Activated naive CD4-positive, alpha-beta T cell treated with anti-CD3 and anti-CD28 coated beads for 36 hours (primary cell): Measurements from ENCODE around the gene OR10A2. TPM values are rescaled to one million over a fixed set of nuclear protein-coding genes. Genes with fewer than 3 reads are reported as not detected.
A peak's percentile ranks its signal among the peaks of the same experiment; 100 is the strongest.

Source experiments
- CTCF ChIA-PET: fragments of 350-600 bp; sonication (Branson Sonifier 250); formaldehyde crosslinking; loops from one replicate; lab custom pipeline; 2021; ENCODE audit warnings: antibody characterized with exemption; lab: Charles Lee
- DNase-seq: peaks from one replicate; pipeline ENCODE4 v3.0.0-alpha.2; 2020
- H3K27ac Mint-ChIP-seq: one replicate; pipeline ENCODE4 v1.8.0; 2021; ENCODE audit warnings: mild to moderate bottlenecking, mixed read lengths
- H3K27me3 Mint-ChIP-seq: one replicate; pipeline ENCODE4 v1.8.0; 2021; ENCODE audit warnings: low read depth, mixed read lengths
- H3K36me3 Mint-ChIP-seq: one replicate; pipeline ENCODE4 v1.8.0; 2021; ENCODE audit warnings: low read depth, mixed read lengths
- H3K4me1 Mint-ChIP-seq: one replicate; pipeline ENCODE4 v1.8.0; 2021; ENCODE audit warnings: low read depth, mixed read lengths
- H3K4me3 Mint-ChIP-seq: one replicate; pipeline ENCODE4 v1.8.0; 2021; ENCODE audit warnings: mild to moderate bottlenecking, moderate library complexity, mixed read lengths
- H3K9me3 Mint-ChIP-seq: one replicate; pipeline ENCODE4 v1.8.0; 2021; ENCODE audit warnings: mixed read lengths
- intact Hi-C: fragments of 100-400 bp; cut with micrococcal nuclease; formaldehyde crosslinking; loops from one replicate; pipeline ENCODE4 v1.15.1; 2023
- total RNA-seq, 2 experiments: library from RNA; stranded (reverse); gene quantifications; one replicate each; pipeline ENCODE4 v1.2.3, GENCODE V29; 2021

OR10A2 gene
- total RNA-seq: not detected

- Mint-ChIP-seq H3K4me1 (no peaks in the 10 kb centered on the region), H3K27ac (no peak within 1 kb of the TSS), H3K36me3 (no peaks in the 10 kb centered on the region), H3K9me3 (no peaks in the 10 kb centered on the region), H3K4me3 (no peak within 1 kb of the TSS), H3K27me3 (peaks cover 2% of the 10 kb centered on the region)
- CTCF ChIA-PET: interaction anchor here (0.6 to 2.5 kb wide), 3 partner anchors 46 to 112 kb away, joined by 3 to 8 read pairs (median 3); no protein-coding TSS in a partner anchor
- intact Hi-C loops: no loop called here
- DNase-seq: no peak
Measured at GRCh38 chr11:6862961-6863360, at the start of gene OR10A2. TSS of gene OR10A2 (plus strand) at chr11:6863057. CDS start at chr11:6869755, 6,698 bp downstream.

DNA sequence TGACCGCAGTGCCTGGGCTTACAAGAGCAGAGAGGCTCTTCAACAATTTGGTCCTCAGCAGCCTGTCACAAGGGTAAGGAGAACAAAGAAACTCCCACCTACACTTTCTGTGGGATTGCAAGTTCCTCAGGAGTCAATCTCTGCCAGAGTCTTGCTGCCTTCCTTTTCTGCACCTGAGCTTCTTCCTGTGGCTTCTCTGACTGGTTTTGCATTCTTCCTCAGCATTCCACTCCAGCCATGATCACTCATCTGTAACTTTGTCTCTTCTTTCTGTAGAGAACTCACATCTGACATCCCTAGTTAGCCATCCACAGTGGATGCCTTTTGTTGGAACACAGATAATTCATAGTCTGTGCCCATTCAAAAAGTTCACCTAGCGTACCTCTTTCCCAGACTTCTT lies 49.2 kb upstream of the OR10A2 start:
- Mint-ChIP-seq H3K27me3 (peaks cover 11% of the 10 kb centered on the region), H3K36me3 (no peaks in the 10 kb centered on the region), H3K4me3 (no peak overlapping the region), H3K9me3 (no peaks in the 10 kb centered on the region), H3K4me1 (no peaks in the 10 kb centered on the region), H3K27ac (no peak overlapping the region)
- CTCF ChIA-PET: interaction anchor here (1.8 kb wide), 1 partner anchor 49 kb away, joined by 8 read pairs; the partner anchor contains the start of gene OR10A2
- intact Hi-C loops: loop anchor here (2.0 to 10.0 kb wide), 4 partner anchors 111 to 629 kb away; partner anchors contain the start of genes OR2D3 and ZNF215
- DNase-seq: no peak

- intact Hi-C loops: loop anchor here (10.0 kb wide), 3 partner anchors 107 to 457 kb away; partner anchors contain the start of genes OR2D3 and ZNF215
- no peak overlapping the region for H3K4me3 Mint-ChIP-seq
- no peak overlapping the region for H3K27ac Mint-ChIP-seq
- H3K4me1 Mint-ChIP-seq: no peaks in the 10 kb centered on the region
- H3K27me3 Mint-ChIP-seq: peaks cover 14% of the 10 kb centered on the region
- CTCF ChIA-PET: no interaction called here
- peaks cover 3% of the 10 kb centered on the region for H3K9me3 Mint-ChIP-seq
- DNase-seq: no peak
- no peaks in the 10 kb centered on the region for H3K36me3 Mint-ChIP-seq
Measured at GRCh38 chr11:6817694-6818093, 45.2 kb upstream of the OR10A2 start.

- no peak for DNase-seq
- Mint-ChIP-seq H3K9me3 (peaks cover 3% of the 10 kb centered on the region), H3K27me3 (peaks cover 14% of the 10 kb centered on the region), H3K4me3 (no peak overlapping the region), H3K36me3 (no peaks in the 10 kb centered on the region), H3K4me1 (no peaks in the 10 kb centered on the region), H3K27ac (no peak overlapping the region)
- CTCF ChIA-PET: interaction anchor here (1.0 kb wide), 1 partner anchor 8 kb away, joined by 3 read pairs; no protein-coding TSS in a partner anchor
- intact Hi-C loops: loop anchor here (10.0 kb wide), 3 partner anchors 106 to 456 kb away; partner anchors contain the start of genes OR2D3 and ZNF215
Measured at GRCh38 chr11:6818967-6819366, 43.9 kb upstream of the OR10A2 start.

DNA sequence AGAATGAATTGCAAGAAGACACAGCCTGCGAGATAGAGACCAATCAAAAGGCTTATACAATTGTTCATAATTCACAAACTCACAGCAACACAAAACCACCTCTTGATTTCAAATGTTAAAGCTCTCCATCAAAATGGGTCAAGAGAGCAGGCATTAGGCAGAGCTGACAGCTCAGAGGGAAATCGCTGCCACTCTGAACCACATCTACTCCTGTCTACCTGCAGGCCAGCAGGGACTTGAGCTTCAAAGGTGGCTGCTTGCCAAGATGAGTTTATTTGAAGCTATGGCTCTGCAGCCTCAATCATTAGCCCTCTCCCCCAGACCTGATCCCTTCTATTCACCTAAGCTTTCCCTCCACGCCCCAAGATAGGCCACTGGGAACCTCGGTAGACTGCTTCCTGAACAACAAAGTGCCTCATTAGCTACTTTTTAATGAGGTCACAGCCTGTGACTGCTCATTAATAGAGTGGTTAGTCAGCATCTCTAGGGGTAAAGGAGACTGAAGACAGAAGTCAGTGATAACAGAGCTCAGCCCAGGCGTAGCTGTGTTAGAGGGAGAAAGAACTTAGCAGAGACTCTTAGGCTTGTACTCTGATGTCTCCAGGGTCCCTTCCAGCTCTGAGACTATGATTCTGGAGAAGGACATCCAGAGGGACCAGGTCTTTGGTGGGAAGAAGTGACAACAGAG lies 38.6 kb upstream of the OR10A2 start:
- H3K27me3 Mint-ChIP-seq: peaks cover 10% of the 10 kb centered on the region
- DNase-seq: no peak
- H3K9me3 Mint-ChIP-seq: peaks cover 3% of the 10 kb centered on the region
- CTCF ChIA-PET: interaction anchor here (0.6 to 2.1 kb wide), 2 partner anchors 10 to 12 kb away, joined by 3 to 8 read pairs; no protein-coding TSS in a partner anchor
- intact Hi-C loops: no loop called here
- no peak overlapping the region for H3K27ac Mint-ChIP-seq
- H3K4me3 Mint-ChIP-seq: no peak overlapping the region
- H3K36me3 Mint-ChIP-seq: no peaks in the 10 kb centered on the region
- H3K4me1 Mint-ChIP-seq: no peaks in the 10 kb centered on the region

- Mint-ChIP-seq H3K4me1 (no peaks in the 10 kb centered on the region), H3K27me3 (peaks cover 10% of the 10 kb centered on the region), H3K4me3 (no peak overlapping the region), H3K36me3 (no peaks in the 10 kb centered on the region), H3K27ac (no peak overlapping the region), H3K9me3 (peaks cover under 1% of the 10 kb centered on the region)
- CTCF ChIA-PET: interaction anchor here (0.7 to 2.1 kb wide), 2 partner anchors 13 to 447 kb away, joined by 3 to 8 read pairs; no protein-coding TSS in a partner anchor
- peak; percentile 15 for DNase-seq
- intact Hi-C loops: no loop called here
Measured at GRCh38 chr11:6825231-6825744, 37.6 kb upstream of the OR10A2 start.

GRCh38 chr11:6828103-6828502 lies 34.8 kb upstream of the OR10A2 start:
- intact Hi-C loops: no loop called here
- no peak for DNase-seq
- Mint-ChIP-seq H3K4me3 (no peak overlapping the region), H3K27me3 (peaks cover 7% of the 10 kb centered on the region), H3K9me3 (no peaks in the 10 kb centered on the region), H3K27ac (no peak overlapping the region), H3K36me3 (no peaks in the 10 kb centered on the region), H3K4me1 (no peaks in the 10 kb centered on the region)
- CTCF ChIA-PET: interaction anchor here (1.2 kb wide), 1 partner anchor 16 kb away, joined by 5 read pairs; no protein-coding TSS in a partner anchor

DNA sequence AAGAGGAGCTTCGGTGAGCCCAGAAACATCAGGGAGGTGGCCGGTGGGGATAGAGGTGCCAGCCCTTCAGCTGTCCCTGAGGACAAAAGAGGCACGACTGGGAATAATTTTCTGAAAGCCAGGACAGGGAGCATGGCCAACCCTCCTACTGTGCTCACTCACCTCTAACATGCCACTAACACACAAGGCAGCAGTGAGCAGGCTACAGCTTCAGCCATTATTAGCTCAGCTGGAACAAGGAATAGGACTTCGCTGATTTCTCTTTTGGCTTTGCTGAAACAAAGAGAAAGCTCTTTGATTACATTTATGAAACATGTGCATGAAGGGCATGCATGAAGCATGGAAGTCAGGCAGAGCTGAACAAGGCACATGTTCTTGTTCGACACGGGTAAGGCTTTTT lies 29.5 kb upstream of the OR10A2 start:
- intact Hi-C loops: no loop called here
- no peak overlapping the region for H3K4me3 Mint-ChIP-seq
- peaks cover 8% of the 10 kb centered on the region for H3K27me3 Mint-ChIP-seq
- no peaks in the 10 kb centered on the region for H3K4me1 Mint-ChIP-seq
- CTCF ChIA-PET: interaction anchor here (1.1 kb wide), 1 partner anchor 21 kb away, joined by 3 read pairs; no protein-coding TSS in a partner anchor
- no peaks in the 10 kb centered on the region for H3K9me3 Mint-ChIP-seq
- H3K36me3 Mint-ChIP-seq: no peaks in the 10 kb centered on the region
- H3K27ac Mint-ChIP-seq: no peak overlapping the region
- no peak for DNase-seq

- CTCF ChIA-PET: interaction anchor here (1.1 kb wide), 1 partner anchor 21 kb away, joined by 3 read pairs; no protein-coding TSS in a partner anchor
- no peaks in the 10 kb centered on the region for H3K9me3 Mint-ChIP-seq
- no peak for DNase-seq
- no peaks in the 10 kb centered on the region for H3K4me1 Mint-ChIP-seq
- H3K27me3 Mint-ChIP-seq: peaks cover 8% of the 10 kb centered on the region
- H3K27ac Mint-ChIP-seq: no peak overlapping the region
- H3K36me3 Mint-ChIP-seq: no peaks in the 10 kb centered on the region
- H3K4me3 Mint-ChIP-seq: no peak overlapping the region
- intact Hi-C loops: no loop called here
Measured at GRCh38 chr11:6834021-6834420, 28.8 kb upstream of the OR10A2 start.

GRCh38 chr11:6841694-6842093 lies 21.2 kb upstream of the OR10A2 start:
- Mint-ChIP-seq H3K9me3 (no peaks in the 10 kb centered on the region), H3K36me3 (no peaks in the 10 kb centered on the region), H3K4me3 (no peak overlapping the region), H3K27me3 (peaks cover 11% of the 10 kb centered on the region), H3K4me1 (no peaks in the 10 kb centered on the region), H3K27ac (no peak overlapping the region)
- DNase-seq: no peak
- intact Hi-C loops: no loop called here
- CTCF ChIA-PET: no interaction called here

GRCh38 chr11:6843670-6844069 lies 19.2 kb upstream of the OR10A2 start:
- H3K4me3 Mint-ChIP-seq: no peak overlapping the region
- intact Hi-C loops: no loop called here
- no peaks in the 10 kb centered on the region for H3K4me1 Mint-ChIP-seq
- no peaks in the 10 kb centered on the region for H3K9me3 Mint-ChIP-seq
- H3K27me3 Mint-ChIP-seq: peaks cover 14% of the 10 kb centered on the region
- CTCF ChIA-PET: no interaction called here
- H3K36me3 Mint-ChIP-seq: no peaks in the 10 kb centered on the region
- DNase-seq: no peak
- H3K27ac Mint-ChIP-seq: no peak overlapping the region

GRCh38 chr11:6844356-6844755 lies 18.5 kb upstream of the OR10A2 start:
- Mint-ChIP-seq H3K27ac (no peak overlapping the region), H3K27me3 (peaks cover 14% of the 10 kb centered on the region), H3K9me3 (no peaks in the 10 kb centered on the region), H3K36me3 (no peaks in the 10 kb centered on the region), H3K4me3 (no peak overlapping the region), H3K4me1 (no peaks in the 10 kb centered on the region)
- CTCF ChIA-PET: no interaction called here
- no peak for DNase-seq
- intact Hi-C loops: no loop called here
